OCI-LY7 (cell line): Measurements from ENCODE around the gene MNAT1. TPM values are rescaled to one million over a fixed set of nuclear protein-coding genes. Genes with fewer than 3 reads are reported as not detected.

Experiments used
- BruUV-seq: library from RNA; stranded (reverse); fragments of 400-500 nt; replicated peaks from 2 replicates; lab custom pipeline; 2021; lab: Mats Ljungman, UMichigan
- CTCF ChIA-PET: fragments of 300-600 bp; sonication (Branson Sonifier 250); formaldehyde crosslinking; loops from one replicate; lab custom pipeline; 2022; ENCODE audit warnings: antibody characterized with exemption; ENCODE audit not compliant: unreplicated experiment; lab: Charles Lee
- POLR2A ChIA-PET: fragments of 300-600 bp; sonication (Branson Sonifier 250); formaldehyde crosslinking; loops from one replicate; lab custom pipeline; 2022; ENCODE audit warnings: antibody characterized with exemption; lab: Charles Lee
- DNase-seq: peaks from one replicate; pipeline ENCODE4 v3.0.0-alpha.2; 2015; ENCODE audit warnings: low spot score
- H2AFZ ChIP-seq: fragments of 200-600 bp; sonication (generic), shearing (Covaris generic); 2 replicates; pipeline ENCODE4 v1.6.1; 2014; ENCODE audit warnings: mild to moderate bottlenecking, antibody characterized with exemption, low read length, moderate library complexity
- H3K27ac ChIP-seq: fragments of 200-600 bp; sonication (generic); 2 replicates; pipeline ENCODE4 v1.5.1; 2014; ENCODE audit warnings: mixed run types, low read depth, mild to moderate bottlenecking, moderate library complexity, low read length, inconsistent platforms; ENCODE audit not compliant: poor library complexity, severe bottlenecking
- H3K36me3 ChIP-seq: fragments of 200-600 bp; sonication (generic); 2 replicates; pipeline ENCODE4 v1.6.1; 2014; ENCODE audit warnings: mild to moderate bottlenecking, antibody characterized with exemption, low read length, moderate library complexity, mixed read lengths; ENCODE audit not compliant: insufficient read depth
- H3K4me1 ChIP-seq: fragments of 200-600 bp; sonication (generic); 2 replicates; pipeline ENCODE4 v1.5.1; 2014; ENCODE audit warnings: mild to moderate bottlenecking, low read length; ENCODE audit not compliant: insufficient read depth, poor library complexity, severe bottlenecking
- H3K4me2 ChIP-seq: fragments of 200-600 bp; sonication (generic); 2 replicates; pipeline ENCODE4 v1.6.1; 2014; ENCODE audit warnings: mild to moderate bottlenecking, low read length
- H3K4me3 ChIP-seq: fragments of 200-600 bp; sonication (generic); 2 replicates; pipeline ENCODE4 v1.5.1; 2014; ENCODE audit warnings: mild to moderate bottlenecking, low read depth, low read length; ENCODE audit not compliant: poor library complexity, severe bottlenecking
- H3K79me2 ChIP-seq: fragments of 200-600 bp; sonication (generic); 2 replicates; pipeline ENCODE4 v1.6.1; 2016; ENCODE audit warnings: low read depth, mild to moderate bottlenecking, low read length, moderate library complexity, mixed read lengths; ENCODE audit not compliant: insufficient read depth
- H3K9me2 ChIP-seq: fragments of 200-600 bp; sonication (generic); 2 replicates; pipeline ENCODE4 v1.6.1; 2016; ENCODE audit warnings: mild to moderate bottlenecking, low read length, mixed read lengths; ENCODE audit not compliant: insufficient read depth
- H3K9me3 ChIP-seq: fragments of 200-600 bp; sonication (generic); 2 replicates; pipeline ENCODE4 v1.6.1; 2014; ENCODE audit warnings: mild to moderate bottlenecking, mixed run types, low read length, mixed read lengths
- H4K20me1 ChIP-seq: fragments of 200-600 bp; sonication (generic); 2 replicates; pipeline ENCODE4 v1.6.1; 2014; ENCODE audit warnings: mild to moderate bottlenecking, antibody characterized with exemption, low read length, moderate library complexity, mixed read lengths; ENCODE audit not compliant: insufficient read depth
- EZH2phosphoT487 ChIP-seq: fragments of 200-600 bp; sonication (generic); IDR thresholded peaks from 2 replicates; pipeline ENCODE4 v1.6.1; 2018; ENCODE audit warnings: low read depth, borderline replicate concordance, mild to moderate bottlenecking, mixed run types, antibody characterized with exemption, low read length, moderate library complexity, mixed read lengths
- intact Hi-C: fragments of 100-400 bp; cut with micrococcal nuclease; formaldehyde crosslinking; loops from one replicate; pipeline ENCODE4 v1.10.0; 2022; ENCODE audit not compliant: unreplicated experiment
- total RNA-seq, 2 experiments: library from RNA; depleted of rRNA in 1 of 2; stranded (reverse); fragments of >200 nt in 1 of 2; shearing (Covaris generic) in 1 of 2; gene quantifications; 2 replicates each; pipeline ENCODE4 v1.2.3, GENCODE V29; 2014 to 2022
- TF ChIP-seq, protein P1 (sequence below): fragments of 200-600 bp; sonication (generic); conservative IDR thresholded peaks from 2 replicates; pipeline ENCODE4 v1.5.1; 2014; ENCODE audit warnings: mild to moderate bottlenecking, antibody characterized with exemption, low read length, moderate library complexity, mixed read lengths

The MNAT1 gene
- total RNA-seq, 2 experiments from 2014 or later, result 58.5 to 60.9 TPM

DNA sequence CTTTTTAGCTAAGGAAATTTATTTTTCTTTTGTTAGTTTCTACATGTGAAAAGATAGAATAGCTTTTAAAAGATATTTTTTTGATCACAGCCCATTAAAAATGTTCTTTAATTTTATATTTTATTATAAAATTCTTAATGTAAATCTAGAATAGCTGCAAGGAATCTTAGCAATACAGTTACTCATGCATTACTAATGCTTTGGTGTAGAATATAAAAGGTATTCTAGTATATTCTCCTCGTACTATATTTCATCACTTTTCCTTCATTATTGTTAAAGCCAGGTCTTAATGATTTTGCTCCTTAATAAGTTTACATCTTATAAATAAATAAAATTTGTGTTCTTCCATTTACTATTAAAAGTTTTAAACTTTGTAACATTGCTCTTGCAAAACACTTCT, 82.6 kb downstream of the MNAT1 start:
- no peak overlapping the region for H2AFZ ChIP-seq
- H3K4me2 ChIP-seq, result peak overlapping the region; percentile 44; the same call in 1 of the 2 replicates
- H3K36me3 ChIP-seq, result peaks cover 47% of the 10 kb centered on the region
- no TSS peak for BruUV-seq
- H4K20me1 ChIP-seq, result no peaks in the 10 kb centered on the region
- peaks cover 34% of the 10 kb centered on the region for H3K4me1 ChIP-seq
- CTCF ChIA-PET, result no interaction called here
- no peak overlapping the region for H3K4me3 ChIP-seq
- no peaks in the 10 kb centered on the region for H3K9me2 ChIP-seq
- peaks cover 13% of the 10 kb centered on the region; the same call in 1 of the 2 replicates for H3K9me3 ChIP-seq
- DNase-seq, result no peak
- H3K79me2 ChIP-seq, result no peaks in the 10 kb centered on the region
- intact Hi-C loops, result no loop called here
- TF ChIP-seq, protein P1, sequence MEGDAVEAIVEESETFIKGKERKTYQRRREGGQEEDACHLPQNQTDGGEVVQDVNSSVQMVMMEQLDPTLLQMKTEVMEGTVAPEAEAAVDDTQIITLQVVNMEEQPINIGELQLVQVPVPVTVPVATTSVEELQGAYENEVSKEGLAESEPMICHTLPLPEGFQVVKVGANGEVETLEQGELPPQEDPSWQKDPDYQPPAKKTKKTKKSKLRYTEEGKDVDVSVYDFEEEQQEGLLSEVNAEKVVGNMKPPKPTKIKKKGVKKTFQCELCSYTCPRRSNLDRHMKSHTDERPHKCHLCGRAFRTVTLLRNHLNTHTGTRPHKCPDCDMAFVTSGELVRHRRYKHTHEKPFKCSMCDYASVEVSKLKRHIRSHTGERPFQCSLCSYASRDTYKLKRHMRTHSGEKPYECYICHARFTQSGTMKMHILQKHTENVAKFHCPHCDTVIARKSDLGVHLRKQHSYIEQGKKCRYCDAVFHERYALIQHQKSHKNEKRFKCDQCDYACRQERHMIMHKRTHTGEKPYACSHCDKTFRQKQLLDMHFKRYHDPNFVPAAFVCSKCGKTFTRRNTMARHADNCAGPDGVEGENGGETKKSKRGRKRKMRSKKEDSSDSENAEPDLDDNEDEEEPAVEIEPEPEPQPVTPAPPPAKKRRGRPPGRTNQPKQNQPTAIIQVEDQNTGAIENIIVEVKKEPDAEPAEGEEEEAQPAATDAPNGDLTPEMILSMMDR, result no peak
- no peak for TF ChIP-seq EZH2phosphoT487
- POLR2A ChIA-PET, result interaction anchor here (0.9 to 1.7 kb wide), 4 partner anchors 9 to 385 kb away, joined by 3 to 6 read pairs (median 4); no protein-coding TSS in a partner anchor
- H3K27ac ChIP-seq, result peak overlapping the region; percentile 77

DNA sequence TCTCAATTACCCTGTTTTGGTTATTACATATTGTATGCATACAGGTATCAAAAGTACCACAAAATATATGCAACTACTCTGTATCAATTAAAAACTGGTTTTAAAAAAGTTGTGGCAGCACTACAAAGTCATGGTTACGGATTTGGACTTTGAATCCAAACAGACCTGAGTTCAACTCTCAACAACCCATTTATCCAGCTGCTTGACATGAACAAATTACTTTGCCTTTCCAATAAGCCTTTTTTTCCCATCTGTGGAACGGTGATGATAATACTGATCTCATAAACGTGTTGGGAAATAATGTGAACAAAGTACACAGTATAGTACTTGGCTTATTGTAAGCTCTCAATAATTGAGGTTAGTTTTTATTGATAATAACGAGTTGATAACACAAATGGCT, 85.0 kb downstream of the MNAT1 start:
- Histone ChIP-seq H3K4me3 (no peak overlapping the region), H4K20me1 (no peaks in the 10 kb centered on the region), H3K9me3 (peaks cover 6% of the 10 kb centered on the region; the same call in 1 of the 2 replicates), H3K27ac (no peak overlapping the region), H3K79me2 (no peaks in the 10 kb centered on the region), H3K4me1 (peaks cover 31% of the 10 kb centered on the region), H3K4me2 (no peak overlapping the region), H2AFZ (no peak overlapping the region), H3K9me2 (no peaks in the 10 kb centered on the region), H3K36me3 (peaks cover 27% of the 10 kb centered on the region)
- no peak for DNase-seq
- no TSS peak for BruUV-seq
- ChIA-PET POLR2A (interaction anchor here (0.9 kb wide), 1 partner anchor 160 kb away, joined by 3 read pairs; no protein-coding TSS in a partner anchor), CTCF (no interaction called here)
- TF ChIP-seq EZH2phosphoT487, result no peak
- TF ChIP-seq, protein P1, result no peak
- intact Hi-C loops, result no loop called here

DNA sequence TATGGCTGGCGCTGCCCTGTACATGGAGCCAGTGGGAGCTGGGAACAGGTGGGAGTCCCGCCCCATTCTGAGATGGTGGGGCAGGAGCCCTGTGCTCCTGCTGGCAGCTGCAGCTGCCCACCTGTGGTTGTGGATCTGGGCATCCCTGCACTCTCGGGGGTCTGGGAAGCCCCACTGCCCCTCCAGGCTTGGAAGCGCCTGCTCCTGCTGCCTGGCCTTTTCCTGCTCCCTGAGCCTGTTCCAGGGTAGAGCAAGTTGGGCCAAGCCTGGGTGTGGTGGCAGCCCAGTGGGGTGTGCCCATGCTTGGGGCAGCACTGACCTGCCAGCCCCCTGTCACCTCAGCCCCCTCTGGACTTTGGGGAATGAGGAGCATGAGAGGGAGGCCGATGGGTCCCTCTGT, 104.0 kb downstream of the MNAT1 start:
- no peak overlapping the region for H3K4me2 ChIP-seq
- no peak overlapping the region for H3K4me3 ChIP-seq
- H2AFZ ChIP-seq, result no peak overlapping the region
- H3K79me2 ChIP-seq, result no peaks in the 10 kb centered on the region
- no peaks in the 10 kb centered on the region for H3K9me3 ChIP-seq
- peaks cover 47% of the 10 kb centered on the region for H3K36me3 ChIP-seq
- ChIA-PET POLR2A (interaction anchor here (0.6 kb wide), 2 partner anchors 59 to 1124 kb away, joined by 3 read pairs; no protein-coding TSS in a partner anchor), CTCF (no interaction called here)
- TF ChIP-seq, protein P1, result no peak
- TF ChIP-seq EZH2phosphoT487, result no peak
- H3K4me1 ChIP-seq, result no peaks in the 10 kb centered on the region
- no peaks in the 10 kb centered on the region for H3K9me2 ChIP-seq
- intact Hi-C loops, result no loop called here
- no peak for DNase-seq
- H4K20me1 ChIP-seq, result no peaks in the 10 kb centered on the region
- BruUV-seq, result no TSS peak
- no peak overlapping the region for H3K27ac ChIP-seq
